Measurements from ENCODE around the gene VGF. TPM values are rescaled to one million over a fixed set of nuclear protein-coding genes. Genes with fewer than 3 reads are reported as not detected.
"Not testable (repeated sequence)": the region's sequence is repeated elsewhere in the genome, so short reads cannot be mapped to it uniquely, and the experiment has no call there.

Gene VGF
- polyA plus RNA-seq, 6 donors from 2014 or later, result not detected

GRCh38 chr7:101137651-101138212, 27.6 kb downstream of the VGF start:
- H3K27ac Mint-ChIP-seq, result peak overlapping the region in 3 of 6 donors; percentile 47 to 88 (median 51)

GRCh38 chr7:101134399-101134980, 30.9 kb downstream of the VGF start:
- Mint-ChIP-seq H3K27ac (peak overlapping the region in 1 of 6 donors; percentile 28), H3K27me3 (peaks cover 16 to 79% (median 75%) of the 10 kb centered on the region in 3 donors), H3K4me3 (no peak overlapping the region), H3K36me3 (no peaks in the 10 kb centered on the region), H3K9me3 (no peaks in the 10 kb centered on the region), H3K4me1 (peaks cover 5 to 11% (median 9%) of the 10 kb centered on the region in 3 donors)
- no peak for DNase-seq
- no peak for ATAC-seq (ENCODE audit: low read depth in 2 of 2)

More at GRCh38 chr7:101137651-101138212, 27.6 kb downstream of the VGF start:
- Mint-ChIP-seq H3K36me3 (no peaks in the 10 kb centered on the region), H3K9me3 (no peaks in the 10 kb centered on the region), H3K4me1 (peaks cover 5 to 12% (median 11%) of the 10 kb centered on the region in 3 donors), H3K4me3 (no peak overlapping the region), H3K27me3 (peaks cover 9 to 67% (median 65%) of the 10 kb centered on the region in 3 donors)
- ATAC-seq (ENCODE audit: low read depth in 2 of 2) (no peak), DNase-seq (no peak)

- Mint-ChIP-seq H3K9me3 (no peaks in the 10 kb centered on the region), H3K36me3 (no peaks in the 10 kb centered on the region), H3K4me3 (no peak overlapping the region), H3K27me3 (peaks cover 16 to 83% (median 74%) of the 10 kb centered on the region in 3 donors), H3K27ac (no peak overlapping the region), H3K4me1 (peaks cover 5 to 11% (median 9%) of the 10 kb centered on the region in 3 donors)
- ATAC-seq (ENCODE audit: low read depth in 2 of 2) (no peak), DNase-seq (no peak)
These were observed 31.6 kb downstream of the VGF start for GRCh38 chr7:101133621-101134398.

GRCh38 chr7:101132626-101133600, 32.5 kb downstream of the VGF start:
- not testable (repeated sequence) for DNase-seq; H3K36me3 Mint-ChIP-seq; ATAC-seq (ENCODE audit: low read depth in 2 of 2); H3K4me1 Mint-ChIP-seq; H3K27ac Mint-ChIP-seq; H3K9me3 Mint-ChIP-seq
- Mint-ChIP-seq H3K4me3 (peak overlapping the region in 1 of 8 donors; percentile 60), H3K27me3 (peaks cover 16 to 80% (median 76%) of the 10 kb centered on the region in 3 donors)

GRCh38 chr7:101129603-101130117, 35.7 kb downstream of the VGF start:
- Mint-ChIP-seq H3K36me3 (no peaks in the 10 kb centered on the region), H3K4me3 (no peak overlapping the region), H3K27me3 (peaks cover 21 to 74% (median 74%) of the 10 kb centered on the region in 3 donors), H3K9me3 (peaks cover 0 to 1% (median 0%) of the 10 kb centered on the region in 7 donors), H3K4me1 (peaks cover 14 to 29% (median 25%) of the 10 kb centered on the region in 3 donors), H3K27ac (no peak overlapping the region)
- no peak for DNase-seq
- ATAC-seq (ENCODE audit: low read depth in 2 of 2), result no peak

- Mint-ChIP-seq H3K27me3 (peaks cover 19 to 65% (median 63%) of the 10 kb centered on the region in 3 donors), H3K27ac (no peak overlapping the region), H3K9me3 (peaks cover 0 to 1% (median 0%) of the 10 kb centered on the region in 7 donors), H3K4me3 (no peak overlapping the region), H3K4me1 (peaks cover 14 to 30% (median 30%) of the 10 kb centered on the region in 3 donors), H3K36me3 (no peaks in the 10 kb centered on the region)
- DNase-seq, result no peak
- ATAC-seq (ENCODE audit: low read depth in 2 of 2), result no peak
These were observed 37.1 kb downstream of the VGF start for GRCh38 chr7:101128040-101128834.

- peak overlapping the region in 4 of 8 donors; percentile 39 to 74 (median 62) for H3K4me3 Mint-ChIP-seq
- peaks cover 0 to 1% (median 0%) of the 10 kb centered on the region in 7 donors for H3K9me3 Mint-ChIP-seq
- DNase-seq, result no peak
- peaks cover 19 to 62% (median 60%) of the 10 kb centered on the region in 3 donors for H3K27me3 Mint-ChIP-seq
- peaks cover 15 to 36% (median 34%) of the 10 kb centered on the region in 3 donors for H3K4me1 Mint-ChIP-seq
- no peak for ATAC-seq (ENCODE audit: low read depth in 2 of 2)
- no peaks in the 10 kb centered on the region for H3K36me3 Mint-ChIP-seq
- no peak overlapping the region for H3K27ac Mint-ChIP-seq
These were observed 37.8 kb downstream of the VGF start for GRCh38 chr7:101127460-101128039.

GRCh38 chr7:101126651-101127459, 38.5 kb downstream of the VGF start, which contains the start of gene SERPINE1:
Gene SERPINE1 (plus strand): TSS chr7:101127104. CDS start chr7:101128394, 1,290 bp downstream.
- Mint-ChIP-seq H3K9me3 (peaks cover 0 to 1% (median 0%) of the 10 kb centered on the region in 7 donors), H3K36me3 (no peaks in the 10 kb centered on the region), H3K27me3 (peaks cover 14 to 62% (median 60%) of the 10 kb centered on the region in 3 donors), H3K4me1 (peaks cover 22 to 43% (median 41%) of the 10 kb centered on the region in 3 donors), H3K27ac (peak within 1 kb of the TSS in 3 of 6 donors; percentile 34 to 84 (median 58)), H3K4me3 (peak within 1 kb of the TSS in 6 of 8 donors; percentile 7 to 74 (median 52))
- DNase-seq (no peak), ATAC-seq (ENCODE audit: low read depth in 2 of 2) (peak; percentile 52 to 66)

- peaks cover 23 to 46% (median 42%) of the 10 kb centered on the region in 3 donors for H3K4me1 Mint-ChIP-seq
- peaks cover 0 to 1% (median 0%) of the 10 kb centered on the region in 7 donors for H3K9me3 Mint-ChIP-seq
- no peaks in the 10 kb centered on the region for H3K36me3 Mint-ChIP-seq
- H3K27me3 Mint-ChIP-seq, result peaks cover 12 to 61% (median 60%) of the 10 kb centered on the region in 3 donors
- no peak for DNase-seq
- peak overlapping the region in 4 of 8 donors; percentile 7 to 74 (median 50) for H3K4me3 Mint-ChIP-seq
- peak in 1 of 2 donors; percentile 65 for ATAC-seq (ENCODE audit: low read depth in 2 of 2)
- H3K27ac Mint-ChIP-seq, result peak overlapping the region in 1 of 6 donors; percentile 34
These were observed 39.2 kb downstream of the VGF start for GRCh38 chr7:101125989-101126650.

- Mint-ChIP-seq H3K27ac (peak overlapping the region in 2 of 6 donors; percentile 42 to 48), H3K36me3 (no peaks in the 10 kb centered on the region), H3K27me3 (peaks cover 12 to 57% (median 49%) of the 10 kb centered on the region in 3 donors), H3K4me3 (peak overlapping the region in 1 of 8 donors; percentile 45), H3K9me3 (peaks cover 0 to 1% (median 0%) of the 10 kb centered on the region in 7 donors), H3K4me1 (peaks cover 23 to 50% (median 42%) of the 10 kb centered on the region in 3 donors)
- ATAC-seq (ENCODE audit: low read depth in 2 of 2), result no peak
- DNase-seq, result no peak
These were observed 40.9 kb downstream of the VGF start for GRCh38 chr7:101124376-101125056.

Measured in naive B cell (primary cell).